Measurements from ENCODE around the gene CYTH1. TPM values are rescaled to one million over a fixed set of nuclear protein-coding genes. Genes with fewer than 3 reads are reported as not detected.

The CYTH1 gene
- polyA plus RNA-seq, 4 donors: 19.8 to 30.6 (median 25.9) TPM

GRCh38 chr17:78658281-78658785 is 123.7 kb downstream of the CYTH1 start:
- DNase-seq (ENCODE audit: low read depth in 4 of 4, low spot score in 2 of 4): no peak

GRCh38 chr17:78655251-78655940 is 126.7 kb downstream of the CYTH1 start:
- no peak for DNase-seq (ENCODE audit: low read depth in 4 of 4, low spot score in 2 of 4)

GRCh38 chr17:78654325-78654724 is 127.7 kb downstream of the CYTH1 start:
- no peak for DNase-seq (ENCODE audit: low read depth in 4 of 4, low spot score in 2 of 4)

- DNase-seq (ENCODE audit: low read depth in 4 of 4, low spot score in 2 of 4): no peak
These were observed 128.7 kb downstream of the CYTH1 start for GRCh38 chr17:78653382-78653781.

- no peak for DNase-seq (ENCODE audit: low read depth in 4 of 4, low spot score in 2 of 4)
These were observed 129.2 kb downstream of the CYTH1 start for GRCh38 chr17:78652913-78653312.

- DNase-seq (ENCODE audit: low read depth in 4 of 4, low spot score in 2 of 4): no peak
These were observed 130.0 kb downstream of the CYTH1 start for GRCh38 chr17:78652024-78652423.

- no peak for DNase-seq (ENCODE audit: low read depth in 4 of 4, low spot score in 2 of 4)
These were observed 130.5 kb downstream of the CYTH1 start for GRCh38 chr17:78651554-78651953.

- DNase-seq (ENCODE audit: low read depth in 4 of 4, low spot score in 2 of 4): no peak
These were observed 131.9 kb downstream of the CYTH1 start for GRCh38 chr17:78650093-78650715.

- no peak for DNase-seq (ENCODE audit: low read depth in 4 of 4, low spot score in 2 of 4)
These were observed 133.8 kb downstream of the CYTH1 start for GRCh38 chr17:78648293-78648692.

GRCh38 chr17:78647032-78647431 is 135.0 kb downstream of the CYTH1 start:
- no peak for DNase-seq (ENCODE audit: low read depth in 4 of 4, low spot score in 2 of 4)

- DNase-seq (ENCODE audit: low read depth in 4 of 4, low spot score in 2 of 4): no peak
These were observed 136.4 kb downstream of the CYTH1 start for GRCh38 chr17:78645421-78646295.

GRCh38 chr17:78644931-78645351 is 137.1 kb downstream of the CYTH1 start:
- DNase-seq (ENCODE audit: low read depth in 4 of 4, low spot score in 2 of 4): no peak

GRCh38 chr17:78644224-78644623 is 137.8 kb downstream of the CYTH1 start:
- no peak for DNase-seq (ENCODE audit: low read depth in 4 of 4, low spot score in 2 of 4)

GRCh38 chr17:78643326-78643725 is 138.7 kb downstream of the CYTH1 start:
- DNase-seq (ENCODE audit: low read depth in 4 of 4, low spot score in 2 of 4): no peak

GRCh38 chr17:78642707-78643106 is 139.4 kb downstream of the CYTH1 start:
- DNase-seq (ENCODE audit: low read depth in 4 of 4, low spot score in 2 of 4): no peak

- no peak for DNase-seq (ENCODE audit: low read depth in 4 of 4, low spot score in 2 of 4)
These were observed 140.4 kb downstream of the CYTH1 start for GRCh38 chr17:78641666-78642065.

- no peak for DNase-seq (ENCODE audit: low read depth in 4 of 4, low spot score in 2 of 4)
These were observed 140.8 kb downstream of the CYTH1 start for GRCh38 chr17:78641243-78641642.

- DNase-seq (ENCODE audit: low read depth in 4 of 4, low spot score in 2 of 4): no peak
These were observed 141.4 kb downstream of the CYTH1 start for GRCh38 chr17:78640700-78641099.

GRCh38 chr17:78637643-78638420 is 144.2 kb downstream of the CYTH1 start:
- DNase-seq (ENCODE audit: low read depth in 4 of 4, low spot score in 2 of 4): no peak

GRCh38 chr17:78637146-78637545 is 144.9 kb downstream of the CYTH1 start:
- no peak for DNase-seq (ENCODE audit: low read depth in 4 of 4, low spot score in 2 of 4)
